Activated naive CD4-positive, alpha-beta T cell treated with anti-CD3 and anti-CD28 coated beads, Interleukin-2, amount 50 U/mL, for 16 hours (primary cell): ENCODE results near the gene SUSD4.

Experiments used
- DNase-seq: peaks from one replicate; pipeline ENCODE4 v3.0.0-alpha.2; 2020

SUSD4 gene

DNA sequence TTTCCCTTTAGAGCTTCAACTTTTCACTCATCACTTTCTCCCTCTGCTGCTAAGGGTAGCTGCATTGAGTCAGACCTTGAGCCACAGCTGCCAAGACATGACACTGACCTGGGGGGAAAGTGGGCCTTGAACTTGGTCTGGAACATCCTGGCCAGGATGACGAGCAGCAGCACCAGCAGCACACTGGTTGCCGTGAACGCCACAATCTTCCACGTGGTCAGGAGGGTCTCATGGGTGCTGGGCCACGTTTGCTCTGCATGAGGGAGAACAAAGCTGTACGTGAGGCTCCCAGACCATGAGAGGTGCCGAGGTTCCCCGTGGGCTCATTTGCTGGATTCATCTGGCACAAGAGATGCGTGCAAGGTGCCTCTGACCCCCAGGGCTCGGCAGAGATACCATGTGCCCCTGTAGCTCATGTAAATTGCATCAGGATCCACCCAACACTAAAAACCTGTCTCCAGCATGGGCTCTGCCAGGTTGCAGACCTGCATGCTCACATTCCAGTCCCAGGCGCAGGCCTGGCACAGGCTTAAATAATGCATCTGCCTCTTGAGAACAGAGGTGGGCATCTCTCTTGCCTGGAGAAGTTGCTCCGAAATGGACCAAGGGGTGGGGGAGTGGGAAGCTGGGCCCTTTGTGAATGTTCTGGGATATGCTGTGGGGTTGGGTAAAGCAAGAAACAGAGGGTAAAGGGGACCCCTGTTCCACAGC lies 136.3 kb downstream of the SUSD4 start:
- no peak for DNase-seq

DNA sequence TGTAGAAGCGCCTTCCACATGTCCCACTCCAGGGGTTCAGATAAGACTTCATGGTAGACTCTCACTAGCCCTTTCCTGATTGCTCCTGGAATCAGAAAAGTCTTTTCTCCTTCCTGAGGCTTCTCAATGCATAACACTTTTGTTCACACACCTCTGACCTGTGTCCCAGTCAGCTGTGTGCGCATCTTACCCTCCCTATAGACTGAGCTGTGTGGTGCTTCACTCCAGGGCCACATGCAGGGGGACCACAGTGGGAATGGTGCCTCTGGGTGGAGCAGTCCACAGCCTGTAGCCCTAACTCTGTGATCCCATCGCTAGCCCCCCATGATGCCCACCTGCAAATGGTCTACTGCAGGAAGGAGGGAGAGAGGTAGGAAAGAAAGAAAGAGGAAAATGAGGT lies 136.9 kb downstream of the SUSD4 start:
- no peak for DNase-seq

DNA sequence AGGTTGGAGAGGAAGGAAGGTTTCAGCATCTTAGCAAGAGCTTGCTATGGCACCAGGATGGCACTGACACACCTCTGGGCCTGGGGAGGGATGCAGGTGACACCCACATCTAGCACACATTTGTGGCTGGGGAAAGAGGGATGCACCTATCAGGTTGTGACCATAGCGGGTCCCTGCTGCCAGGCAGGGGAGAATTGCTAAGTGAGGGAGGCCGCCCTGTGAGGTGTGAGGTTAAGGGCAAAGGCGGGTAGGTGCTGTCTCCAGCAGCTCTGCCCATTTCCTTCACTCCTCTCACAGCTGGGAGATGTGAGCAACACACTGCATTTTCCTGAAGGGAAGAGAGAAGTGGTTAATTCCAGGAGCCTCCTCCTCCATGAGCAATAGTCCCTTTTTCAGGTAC lies 137.7 kb downstream of the SUSD4 start:
- DNase-seq: no peak

DNA sequence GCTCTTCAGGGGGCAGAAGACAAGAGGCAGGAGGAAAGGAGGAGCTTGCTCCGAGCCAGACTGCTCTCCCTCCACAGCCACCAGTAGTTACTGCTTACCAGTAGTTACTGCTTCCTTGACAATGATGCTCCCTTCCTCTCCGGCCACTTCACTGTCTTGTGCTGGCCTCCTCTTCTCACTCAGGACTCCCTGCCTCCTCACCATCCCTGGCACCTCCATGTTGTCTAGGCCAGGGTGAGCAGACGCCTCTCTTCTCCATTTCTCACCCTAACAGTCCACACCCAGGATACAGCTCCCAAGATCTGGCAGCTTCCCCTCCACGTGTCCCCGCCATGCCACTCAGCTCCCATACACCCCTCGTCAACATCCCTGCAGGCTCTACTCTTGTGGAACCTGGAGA lies 138.5 kb downstream of the SUSD4 start:
- no peak for DNase-seq

DNA sequence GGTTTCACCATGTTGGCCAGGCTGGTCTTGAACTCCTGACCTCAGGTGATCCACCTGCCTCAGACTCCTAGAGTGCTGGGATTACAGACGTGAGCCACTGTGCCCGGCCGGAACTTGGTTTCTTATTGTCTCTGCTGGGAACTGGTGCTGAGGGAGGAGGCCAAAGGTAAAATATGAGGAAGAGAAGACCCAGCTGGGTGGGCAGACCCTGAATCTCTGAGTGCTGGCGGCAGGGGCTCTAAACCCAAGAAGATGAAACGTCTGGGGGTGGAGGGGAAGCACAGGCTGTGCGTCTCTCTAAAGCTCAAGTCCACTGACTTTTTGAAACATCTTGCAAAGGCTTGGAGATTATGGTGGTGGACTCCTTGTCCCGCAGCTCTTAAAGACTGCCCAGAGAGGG lies 138.9 kb downstream of the SUSD4 start:
- no peak for DNase-seq

DNA sequence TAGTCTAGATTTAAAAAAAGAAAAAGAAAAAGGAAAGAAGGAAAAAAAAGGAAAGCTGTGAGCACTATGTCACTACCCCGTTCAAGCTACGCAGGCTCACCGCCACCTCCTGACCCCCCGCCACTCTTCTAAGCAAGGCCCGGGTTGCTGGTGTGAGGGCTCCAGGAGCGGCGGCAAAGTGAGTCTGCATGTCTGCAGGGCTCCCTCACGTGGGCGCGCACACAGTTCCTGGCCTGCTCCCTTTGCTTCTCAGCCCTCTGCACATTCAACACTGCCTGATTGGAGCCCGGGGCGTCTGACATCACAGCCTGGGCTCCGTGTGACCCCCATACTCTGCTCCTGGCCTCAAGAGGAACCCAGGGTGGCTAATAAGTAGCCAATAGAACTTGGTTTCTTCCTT lies 139.5 kb downstream of the SUSD4 start:
- no peak for DNase-seq

DNA sequence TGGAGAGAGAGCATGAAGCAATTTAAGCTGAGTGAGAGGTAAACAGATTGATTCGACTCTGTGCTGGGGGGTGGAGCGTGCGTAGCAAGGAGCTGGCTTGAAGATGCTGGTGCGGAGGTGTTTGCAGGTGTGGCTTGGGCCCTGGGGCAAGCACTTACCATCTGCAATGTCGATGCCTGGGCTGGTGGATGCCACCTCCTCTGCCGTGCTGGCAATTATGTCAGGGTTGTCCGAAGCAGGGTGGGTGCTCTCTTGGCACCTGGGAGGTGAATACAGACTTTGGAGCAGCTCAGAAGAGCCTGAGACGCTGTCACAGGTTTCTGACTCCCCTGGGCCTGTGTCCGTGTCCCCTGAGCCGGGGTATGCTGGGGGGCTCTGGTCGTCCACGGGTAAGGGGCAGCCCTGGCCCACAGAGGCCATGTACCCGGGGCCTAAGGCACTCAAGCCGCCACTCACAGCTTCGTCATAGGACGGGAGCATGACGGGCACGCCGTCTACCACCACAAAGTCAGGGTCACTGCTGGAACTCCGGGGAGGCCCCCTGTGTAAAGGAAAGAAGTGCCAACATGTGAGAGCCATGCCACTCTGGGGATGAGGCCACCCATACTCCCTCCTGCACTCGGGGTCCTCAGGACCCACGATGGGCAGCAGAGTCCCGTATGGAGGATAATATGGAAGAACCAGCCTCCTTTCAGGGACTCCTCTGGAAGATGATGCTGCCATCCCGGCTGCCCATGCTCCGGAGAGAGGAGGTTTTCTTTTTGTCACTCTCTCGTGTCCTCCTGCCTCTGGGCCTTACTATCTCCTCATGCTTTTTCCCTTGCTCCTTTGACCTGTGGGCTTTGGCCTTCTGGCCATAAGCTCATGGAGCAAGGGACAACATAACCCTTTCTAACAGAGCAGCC lies 140.6 kb downstream of the SUSD4 start:
- DNase-seq: no peak

DNA sequence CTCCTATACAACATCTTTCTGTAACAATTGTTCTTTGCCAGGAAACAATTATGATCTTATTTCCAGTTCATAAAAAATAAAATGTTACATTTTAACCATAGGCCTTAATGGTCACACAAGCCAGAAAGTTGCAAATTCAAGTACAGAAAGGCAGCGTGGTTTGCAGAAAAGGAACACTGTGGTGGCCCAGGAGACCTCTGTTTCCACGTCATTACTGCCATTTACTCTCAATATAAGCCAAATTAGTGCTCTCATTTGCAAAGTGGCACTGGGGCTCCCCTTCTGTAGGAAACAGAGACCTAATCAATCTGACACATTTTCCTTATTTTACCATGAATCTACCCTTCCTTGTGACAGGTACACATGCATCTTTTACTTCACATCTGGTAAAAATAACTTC lies 141.6 kb downstream of the SUSD4 start:
- no peak for DNase-seq

DNA sequence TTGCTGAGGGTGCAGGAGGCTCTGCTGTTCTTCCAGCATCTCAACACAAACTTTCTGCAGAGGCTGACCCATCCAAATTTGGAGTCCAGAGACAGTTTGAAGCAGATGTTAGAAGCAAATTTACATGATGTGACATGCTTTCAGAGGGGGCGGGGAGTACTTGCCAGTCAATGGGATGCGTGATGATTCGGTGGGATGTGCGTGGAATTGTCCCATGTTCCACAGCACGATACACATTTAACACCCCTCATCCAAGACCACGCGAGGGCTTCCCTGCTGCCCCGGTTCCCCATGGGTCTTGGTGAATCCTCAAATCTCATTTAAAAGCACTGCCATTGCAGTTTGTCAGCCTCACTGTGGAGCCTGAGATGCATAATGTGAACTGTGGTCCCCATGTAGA lies 142.3 kb downstream of the SUSD4 start:
- no peak for DNase-seq

DNA sequence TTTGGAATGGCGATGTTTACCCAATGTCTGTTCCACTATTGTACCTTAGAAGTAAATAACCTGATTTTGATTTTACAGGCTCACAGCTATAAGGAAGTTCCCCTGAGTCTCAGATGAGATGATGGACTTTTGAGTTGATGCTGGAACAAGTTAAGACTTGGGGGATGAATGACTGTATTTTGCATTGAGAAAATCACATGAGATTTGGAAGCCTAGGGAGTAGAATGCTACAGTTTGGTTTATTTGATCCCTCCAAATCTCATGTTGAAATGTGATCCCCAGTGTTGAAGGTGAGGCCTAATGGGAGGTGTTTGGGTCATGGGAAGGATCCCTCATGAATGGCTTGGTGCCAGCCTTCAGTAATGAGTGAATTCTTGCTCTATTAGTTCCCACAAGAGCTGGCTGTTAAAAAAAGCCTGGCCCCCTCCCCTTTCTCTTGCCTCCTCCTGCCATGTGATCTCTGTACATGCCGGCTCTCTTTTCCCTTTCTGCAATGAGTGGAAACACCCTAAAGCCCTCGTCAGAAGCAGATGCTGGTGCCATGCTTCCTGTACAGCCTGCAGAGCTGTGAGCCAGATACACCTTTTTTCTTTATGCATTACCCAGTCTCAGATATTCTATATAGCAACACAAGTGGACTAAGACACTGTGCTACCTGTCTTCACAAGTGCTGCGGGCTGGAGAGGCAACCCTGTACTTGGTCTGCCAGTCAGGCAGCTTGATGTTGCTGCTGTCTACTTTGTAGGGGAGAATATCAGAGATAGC lies 143.9 kb downstream of the SUSD4 start:
- no peak for DNase-seq

DNA sequence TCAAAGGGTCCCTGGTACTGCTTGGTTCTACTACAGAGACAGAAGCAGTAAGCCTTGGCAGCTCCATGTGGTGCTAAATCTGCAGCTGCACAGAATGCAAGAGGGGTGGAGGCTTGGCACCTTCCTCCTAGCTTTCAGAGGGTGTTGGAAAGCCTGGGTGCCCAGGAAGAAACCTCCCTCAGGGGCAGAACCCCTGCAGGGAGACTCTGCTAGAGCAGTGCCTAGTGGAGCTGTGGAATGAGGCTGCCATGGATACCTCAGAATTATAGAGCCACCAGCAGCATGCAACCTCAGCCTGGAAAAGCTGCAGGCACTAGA lies 144.7 kb downstream of the SUSD4 start:
- DNase-seq: no peak

DNA sequence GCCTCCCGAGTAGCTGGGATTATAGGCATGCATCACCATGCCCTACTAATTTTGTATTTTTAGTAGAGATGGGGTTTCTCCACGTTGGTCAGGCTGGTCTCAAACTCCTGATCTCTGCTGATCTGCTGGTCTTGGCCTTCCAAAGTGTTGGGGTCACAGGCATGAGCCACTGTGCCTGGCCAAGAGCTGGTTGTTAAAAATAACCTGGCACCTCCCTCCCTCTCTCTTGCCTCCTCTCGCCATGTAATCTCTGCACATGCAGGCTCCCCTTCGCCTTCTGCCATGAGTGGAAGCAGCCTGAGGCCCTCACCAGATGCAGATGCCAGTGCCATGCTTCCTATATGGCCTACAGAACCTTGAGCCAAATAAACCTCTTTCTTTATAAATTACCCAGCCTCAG lies 146.2 kb downstream of the SUSD4 start:
- DNase-seq: no peak

DNA sequence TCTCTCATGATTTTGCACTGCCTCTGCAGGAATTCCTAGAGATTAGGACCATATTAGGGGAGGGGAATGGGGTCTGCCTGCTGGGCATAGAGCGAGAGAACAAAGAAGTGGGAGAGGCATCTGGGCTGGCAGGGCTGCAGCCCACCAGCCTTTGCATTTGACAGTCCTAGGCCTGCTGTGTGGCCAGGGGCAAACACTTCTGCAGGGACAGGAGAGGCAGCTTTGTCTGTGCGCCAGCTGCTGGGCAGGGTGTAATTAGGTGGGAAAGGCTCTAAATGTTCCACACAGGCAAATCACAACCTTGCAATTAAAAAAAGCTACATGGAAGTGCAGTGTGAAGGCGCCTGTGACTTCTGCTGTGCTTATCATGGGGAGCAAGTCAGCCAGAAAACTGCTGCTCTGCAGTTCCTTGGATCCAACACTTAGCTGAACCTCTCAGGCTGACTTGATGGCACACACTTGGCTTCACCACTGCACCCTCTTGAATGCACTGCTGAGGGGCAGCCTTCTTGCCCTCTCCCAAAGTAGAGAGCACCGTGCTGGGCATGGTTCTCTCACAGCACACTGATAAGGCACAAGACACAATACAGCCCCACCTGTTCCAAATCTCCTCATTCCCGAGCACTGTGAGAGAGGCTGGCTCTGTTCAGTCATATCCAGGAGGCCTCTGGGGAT lies 147.3 kb downstream of the SUSD4 start:
- no peak for DNase-seq

DNA sequence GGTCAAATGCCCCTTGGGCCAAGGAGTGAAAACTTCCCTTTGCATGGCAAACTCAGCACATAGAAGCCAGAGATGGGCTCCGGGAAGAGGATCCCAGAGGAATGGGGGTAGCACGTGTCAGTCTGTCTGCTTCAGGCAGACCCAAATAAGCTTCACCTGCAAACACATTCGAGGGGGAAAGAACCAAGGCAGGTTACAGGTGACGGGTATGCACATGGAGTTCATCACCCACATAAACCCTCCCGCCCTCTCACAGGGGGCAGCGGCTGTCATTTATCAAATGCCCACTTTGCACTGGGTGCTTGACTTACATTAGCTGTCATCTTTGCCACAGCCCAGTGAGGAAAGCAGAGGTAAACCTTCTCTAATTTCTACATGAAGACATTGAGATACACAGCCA lies 147.9 kb downstream of the SUSD4 start:
- no peak for DNase-seq

DNA sequence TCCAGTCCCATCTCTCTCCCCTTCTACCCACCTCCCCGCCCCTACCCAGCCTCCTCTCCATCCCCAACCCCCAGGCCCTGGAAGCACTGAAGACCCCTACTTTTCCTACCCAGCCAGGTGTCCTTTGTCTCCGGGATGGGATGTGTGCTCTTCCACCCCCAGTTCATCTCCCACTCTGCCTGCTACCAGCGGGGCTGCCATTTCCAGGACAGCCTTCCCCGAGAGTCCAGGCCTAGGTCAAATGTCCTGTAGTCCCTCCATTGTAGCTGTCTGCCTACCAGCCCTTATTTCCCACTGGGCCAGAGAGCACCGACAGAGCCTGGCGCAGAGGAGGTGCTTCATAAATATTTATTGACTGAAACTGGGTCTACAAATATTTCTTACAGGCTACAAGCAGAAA lies 148.9 kb downstream of the SUSD4 start:
- no peak for DNase-seq

DNA sequence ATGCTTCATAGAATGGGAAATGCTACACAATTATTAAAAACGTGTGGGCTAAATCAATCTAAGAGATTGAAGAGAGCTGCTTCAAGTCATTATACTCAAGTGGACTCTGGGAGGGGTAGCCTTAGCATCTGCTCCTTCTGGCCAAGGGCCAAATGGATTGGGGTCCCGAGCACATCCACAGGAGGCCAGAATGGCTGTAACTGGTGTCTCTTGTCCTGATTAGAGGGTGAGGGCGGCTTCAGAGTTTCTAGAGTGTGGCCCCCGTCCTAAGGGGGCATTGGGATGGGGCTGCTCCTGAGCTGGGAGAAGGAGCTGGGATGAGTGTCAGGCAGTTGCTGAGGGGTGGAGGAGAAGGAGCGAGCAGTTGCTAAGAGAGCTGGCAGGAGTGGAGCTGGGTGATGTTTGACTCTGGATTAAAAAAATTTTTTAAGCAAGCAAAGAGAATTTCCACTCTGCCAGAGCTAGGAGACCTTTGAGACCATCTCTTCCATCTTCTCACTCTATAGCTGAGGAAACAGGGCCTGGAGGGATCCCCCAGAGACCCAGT lies 149.6 kb downstream of the SUSD4 start:
- no peak for DNase-seq

DNA sequence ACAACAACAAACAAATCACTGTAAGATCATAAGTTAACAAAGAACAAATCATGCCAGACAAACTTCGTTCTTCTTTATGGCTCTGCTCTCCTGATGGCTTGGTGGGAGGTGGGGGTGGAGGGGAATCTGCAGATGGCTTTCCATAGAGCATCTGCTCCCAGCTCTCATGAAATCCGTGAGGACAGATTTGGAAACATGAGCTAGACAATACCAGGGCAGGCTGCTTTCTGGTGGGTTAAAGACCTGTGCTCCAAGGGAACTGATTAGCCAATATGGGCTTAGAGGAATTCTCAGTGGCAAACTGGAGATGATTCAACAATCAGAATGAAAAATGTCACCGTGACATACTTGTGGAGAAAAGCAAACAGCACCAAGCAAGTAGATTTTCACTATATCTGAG lies 151.5 kb downstream of the SUSD4 start:
- DNase-seq: no peak

DNA sequence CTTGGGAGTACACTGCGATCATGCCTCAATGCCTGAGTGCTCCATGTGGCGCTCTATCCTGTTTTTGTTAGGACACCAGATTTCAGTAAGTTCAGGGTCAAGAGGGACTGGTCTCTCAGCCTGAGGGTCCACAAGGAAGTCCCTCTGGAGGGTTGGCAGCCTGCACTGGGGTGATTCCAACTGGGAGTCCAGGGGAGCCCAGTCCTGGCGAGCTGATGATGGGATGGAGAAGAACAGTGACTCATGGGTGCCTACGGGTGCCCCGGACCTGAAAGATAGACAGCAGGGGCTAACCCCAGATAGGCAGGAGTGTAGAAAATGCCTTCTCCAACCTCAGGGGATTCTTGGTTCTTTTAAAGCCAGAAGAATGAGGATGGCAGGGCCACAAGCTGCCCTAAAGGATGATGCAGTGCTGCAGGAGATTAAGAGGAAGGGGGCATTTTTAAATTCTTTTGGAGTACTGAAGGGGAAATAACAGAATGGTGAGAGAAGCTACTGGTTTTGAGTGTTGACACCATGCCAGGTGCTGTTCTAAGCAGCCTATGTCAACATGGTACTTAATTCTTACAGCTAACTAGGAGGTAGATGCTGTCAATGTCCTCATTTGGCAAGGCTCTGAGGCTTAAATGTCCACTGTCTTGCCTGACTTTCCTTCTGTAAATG lies 152.5 kb downstream of the SUSD4 start:
- no peak for DNase-seq

DNA sequence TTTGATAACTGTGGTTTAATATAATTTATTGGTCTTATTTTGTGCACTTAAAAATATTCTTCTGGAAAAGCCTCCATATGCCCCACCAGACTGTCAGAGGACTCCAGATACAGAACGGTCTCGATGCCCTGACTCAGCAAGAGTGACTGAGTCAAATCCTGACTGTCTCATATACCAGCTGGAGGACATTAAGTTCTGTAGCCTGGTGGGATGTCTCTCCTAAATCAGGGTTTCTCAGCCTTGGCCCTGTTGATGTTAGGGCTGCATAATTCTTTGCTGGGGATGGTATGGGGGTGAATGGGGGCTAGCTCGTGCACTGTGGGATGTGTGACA lies 153.2 kb downstream of the SUSD4 start:
- DNase-seq: no peak

DNA sequence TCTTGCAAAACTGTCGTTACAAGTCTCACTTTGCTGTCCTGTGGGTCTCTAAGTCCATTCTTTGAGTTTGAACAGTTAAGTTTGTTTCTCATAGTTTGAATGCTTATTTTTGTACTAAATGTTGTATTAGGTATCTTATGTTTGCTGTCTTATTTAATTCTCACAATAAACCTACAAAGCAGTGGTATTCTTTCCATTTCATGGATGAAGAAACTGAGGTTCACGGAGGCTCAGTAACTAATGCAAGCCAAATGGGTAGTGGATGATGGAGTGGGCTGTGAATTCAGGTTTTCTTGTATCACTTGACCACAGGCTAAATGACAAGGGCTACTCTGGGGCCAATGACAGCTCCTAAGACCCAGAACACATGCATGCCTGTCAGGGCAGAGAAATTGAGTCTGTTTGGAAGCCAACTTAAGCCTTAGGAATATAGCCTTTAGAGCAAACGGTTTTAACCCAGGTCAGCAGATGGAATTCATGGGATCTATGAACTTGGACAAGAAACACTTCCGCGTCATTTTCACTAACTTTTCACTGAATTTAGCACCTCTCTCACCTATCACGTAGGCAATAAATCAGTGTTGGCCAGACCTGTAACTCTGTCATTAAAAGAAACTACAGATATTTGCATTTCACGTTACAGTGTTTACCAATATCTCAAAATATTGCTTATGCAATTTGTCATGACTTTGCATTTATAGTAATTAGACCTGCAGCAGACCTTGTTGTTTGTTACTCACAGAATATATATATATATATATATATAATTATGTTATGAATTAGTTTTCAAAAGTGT lies 153.8 kb downstream of the SUSD4 start:
- DNase-seq: no peak

DNA sequence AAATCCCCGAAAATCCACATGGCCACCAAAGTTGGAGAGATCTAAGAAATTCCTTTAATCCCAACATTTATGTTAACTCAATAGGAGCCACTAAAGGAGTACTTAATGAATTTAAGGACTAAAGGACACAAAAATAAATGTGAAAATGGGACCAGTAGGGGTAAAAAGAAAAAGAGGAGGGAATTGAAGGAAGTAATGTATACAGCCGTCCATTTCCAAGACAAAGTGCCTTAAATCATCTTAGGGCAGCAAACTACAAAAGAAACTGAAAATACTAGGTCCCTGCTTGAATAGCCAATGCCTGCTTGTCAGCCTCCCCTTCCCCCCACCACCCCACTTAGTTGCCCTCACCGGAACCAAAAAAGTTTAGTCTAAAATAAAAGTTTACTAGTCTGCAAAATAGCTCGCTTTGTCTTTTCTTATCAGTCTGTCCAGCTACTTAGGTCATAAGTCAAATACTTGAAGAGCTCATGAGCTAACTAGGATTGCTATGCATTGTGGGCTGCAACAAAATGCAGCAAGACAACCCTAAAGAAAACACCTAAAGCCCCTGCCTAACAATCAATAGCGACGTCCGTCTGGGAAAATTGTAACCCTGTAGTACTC lies 154.6 kb downstream of the SUSD4 start:
- no peak for DNase-seq
